Thoracic aorta (tissue), 2 donors: ENCODE data around the gene TEX22. TPM values are rescaled to one million over a fixed set of nuclear protein-coding genes. Genes with fewer than 3 reads are reported as not detected.
"Not testable (repeated sequence)": the region's sequence is repeated elsewhere in the genome, so short reads cannot be mapped to it uniquely, and the experiment has no call there.

ENCODE experiments used
- ATAC-seq: fragments of 150-250 bp; one replicate; pipeline ENCODE4 v1.8.0; 2017; ENCODE audit warnings: low read depth; ENCODE audit not compliant: insufficient number of reproducible peaks, low FRiP score
- DNase-seq: peaks from one replicate; pipeline ENCODE4 v3.0.0-alpha.2; 2020; ENCODE audit warnings: low spot score
- H3K27ac ChIP-seq, 2 donors: fragments of 200-600 bp; sonication (generic); 1 replicate in 1 of 2; 2 replicates in 1 of 2; pipeline ENCODE4 v1.5.1; 2016; ENCODE audit warnings: mild to moderate bottlenecking in 2 of 2, moderate library complexity in 2 of 2
- H3K27me3 ChIP-seq: fragments of 200-600 bp; sonication (generic); replicated peaks from 2 replicates; pipeline ENCODE4 v1.6.0; 2016; ENCODE audit warnings: mild to moderate bottlenecking; ENCODE audit not compliant: insufficient read depth
- H3K36me3 ChIP-seq: fragments of 200-600 bp; sonication (generic); one replicate; pipeline ENCODE4 v1.5.1; 2016
- H3K4me1 ChIP-seq, 2 donors: fragments of 200-600 bp; sonication (generic); 1 replicate in 1 of 2; 2 replicates in 1 of 2; pipeline versions ENCODE4 v1.5.1 to v1.6.0; 2016; ENCODE audit warnings: low read depth in 2 of 2, mild to moderate bottlenecking in 1 of 2; ENCODE audit not compliant: control insufficient read depth in 1 of 2
- H3K4me3 ChIP-seq: fragments of 200-600 bp; sonication (generic); 2 replicates; pipeline ENCODE4 v1.5.1; 2016; ENCODE audit warnings: mild to moderate bottlenecking
- H3K9me3 ChIP-seq: fragments of 200-600 bp; sonication (generic); 2 replicates; pipeline ENCODE4 v1.5.1; 2016
- CTCF ChIP-seq: fragments of 200-600 bp; sonication (generic); IDR thresholded peaks from one replicate; pipeline ENCODE4 v1.5.1; 2019; ENCODE audit warnings: antibody characterized with exemption
- total RNA-seq, 2 donors: library from RNA; depleted of rRNA; stranded (reverse); fragments of >200 nt; gene quantifications; one replicate each; pipeline versions ENCODE4 v1.1.0 to v1.2.3, GENCODE V29; 2016

The TEX22 gene
- total RNA-seq, 2 donors from 2014 or later, result not detected

- ATAC-seq (no peak), DNase-seq (no peak)
- no peaks in the 10 kb centered on the region for H3K4me1 ChIP-seq
- no peak for TF ChIP-seq CTCF
- H3K27ac ChIP-seq, result no peak overlapping the region
- no peaks in the 10 kb centered on the region for H3K9me3 ChIP-seq
- H3K36me3 ChIP-seq, result peaks cover 12% of the 10 kb centered on the region
- no peaks in the 10 kb centered on the region for H3K27me3 ChIP-seq
- no peak overlapping the region for H3K4me3 ChIP-seq
Measured at GRCh38 chr14:105356927-105357326, 41.4 kb upstream of the TEX22 start.

- Histone ChIP-seq H3K9me3 (no peaks in the 10 kb centered on the region), H3K27me3 (no peaks in the 10 kb centered on the region), H3K27ac (no peak overlapping the region), H3K4me1 (no peaks in the 10 kb centered on the region), H3K36me3 (peaks cover 12% of the 10 kb centered on the region), H3K4me3 (no peak overlapping the region)
- ATAC-seq (no peak), DNase-seq (no peak)
- TF ChIP-seq CTCF, result no peak
Measured at GRCh38 chr14:105357626-105358025, 40.7 kb upstream of the TEX22 start.

- Histone ChIP-seq H3K27ac (no peak overlapping the region), H3K4me3 (no peak overlapping the region), H3K36me3 (peaks cover 12% of the 10 kb centered on the region), H3K9me3 (no peaks in the 10 kb centered on the region), H3K27me3 (no peaks in the 10 kb centered on the region), H3K4me1 (no peaks in the 10 kb centered on the region)
- ATAC-seq (no peak), DNase-seq (no peak)
- no peak for TF ChIP-seq CTCF
Measured at GRCh38 chr14:105358140-105358846, 40.0 kb upstream of the TEX22 start.

GRCh38 chr14:105358943-105359342 is 39.4 kb upstream of the TEX22 start:
- H3K27me3 ChIP-seq, result no peaks in the 10 kb centered on the region
- no peak overlapping the region for H3K27ac ChIP-seq
- peaks cover 8% of the 10 kb centered on the region for H3K36me3 ChIP-seq
- H3K4me1 ChIP-seq, result peaks cover 0 to under 1% of the 10 kb centered on the region in 2 donors
- no peak for ATAC-seq
- H3K9me3 ChIP-seq, result no peaks in the 10 kb centered on the region
- DNase-seq, result no peak
- no peak for TF ChIP-seq CTCF
- no peak overlapping the region for H3K4me3 ChIP-seq

- DNase-seq, H3K27me3 ChIP-seq, H3K27ac ChIP-seq, H3K4me3 ChIP-seq, H3K36me3 ChIP-seq, H3K9me3 ChIP-seq, H3K4me1 ChIP-seq, ATAC-seq: not testable (repeated sequence)
Measured at GRCh38 chr14:105361412-105361811, 36.9 kb upstream of the TEX22 start.
